Transverse colon (tissue), 4 donors: Measurements from ENCODE around the gene DGCR2. TPM values are rescaled to one million over a fixed set of nuclear protein-coding genes. Genes with fewer than 3 reads are reported as not detected.

Source experiments
- DNase-seq: peaks from one replicate; pipeline ENCODE4 v3.0.0-alpha.2; 2019
- H3K27ac ChIP-seq, 4 donors: fragments of 200-600 bp; sonication (generic); 2 replicates each; pipeline ENCODE4 v1.5.1; 2016 to 2018; ENCODE audit warnings: inconsistent platforms in 4 of 4
- H3K27me3 ChIP-seq: fragments of 200-600 bp; sonication (generic); 2 replicates; pipeline ENCODE4 v1.5.1; 2017; ENCODE audit warnings: inconsistent platforms
- H3K36me3 ChIP-seq, 4 donors: fragments of 200-600 bp; sonication (generic); 2 replicates each; pipeline ENCODE4 v1.5.1; 2017 to 2019; ENCODE audit warnings: inconsistent platforms in 4 of 4
- H3K4me1 ChIP-seq, 4 donors: fragments of 200-600 bp; sonication (generic); 2 replicates each; pipeline ENCODE4 v1.5.1; 2017 to 2020; ENCODE audit warnings: inconsistent platforms in 4 of 4
- H3K4me3 ChIP-seq, 4 donors: fragments of 200-600 bp; sonication (generic); 1 replicate in 1 of 4; 2 replicates in 3 of 4; pipeline versions ENCODE4 v1.5.1 to v1.6.1; 2017 to 2019; ENCODE audit warnings: inconsistent platforms in 4 of 4
- H3K9me3 ChIP-seq, 2 donors: fragments of 200-600 bp; sonication (generic); 2 replicates each; pipeline ENCODE4 v1.5.1; 2017 to 2019; ENCODE audit warnings: inconsistent platforms in 2 of 2
- EP300 ChIP-seq: sonication (generic); formaldehyde crosslinking; IDR thresholded peaks from one replicate; pipeline ENCODE4 v1.6.1; 2017; ENCODE audit warnings: antibody characterized with exemption, low read depth
- POLR2A ChIP-seq: fragments of 450-650 bp; IDR thresholded peaks from one replicate; pipeline ENCODE4 v1.6.1; 2016; ENCODE audit warnings: antibody characterized with exemption, mild to moderate bottlenecking, moderate library complexity
- POLR2AphosphoS5 ChIP-seq, 3 donors: sonication (generic); formaldehyde crosslinking; IDR thresholded peaks; one replicate each; pipeline ENCODE4 v1.6.1; 2016; ENCODE audit warnings: antibody characterized with exemption in 3 of 3
- WGBS, 2 donors: methylation state at CpG; one replicate each; pipeline ENCODE4 v1.1.5; 2018; ENCODE audit warnings: low coverage in 1 of 2; 5-methylcytosine and 5-hydroxymethylcytosine counted together
- in situ Hi-C, 4 donors: fragments of 200-750 bp; cut with MboI; loops; one replicate each; pipeline versions ENCODE4 v1.15.0 to v1.15.1; 2017; ENCODE audit warnings: low sequenced_read_pairs in 3 of 4, low pct_ligation_motif_present in 1 of 4, low pct_unique_long_range_greater_than_20kb in 1 of 4
- intact Hi-C: fragments of 100-400 bp; cut with DNase I; formaldehyde crosslinking; loops from one replicate; pipeline ENCODE4 v1.15.1; 2023; ENCODE audit warnings: low total_unique reads
- total RNA-seq, 4 donors: library from RNA; depleted of rRNA; stranded (reverse); fragments of >200 nt; gene quantifications; one replicate each; pipeline ENCODE4 v1.1.0, GENCODE V29; 2016
- TF ChIP-seq, protein P1 (sequence below), 5 experiments: fragments of 200-600 bp in 3 of 5; fragments of 450-650 bp in 2 of 5; sonication (generic) in 3 of 5; IDR thresholded peaks; 1 replicate in 2 of 5; 2 replicates in 3 of 5; pipeline ENCODE4 v1.5.1; 2016 to 2017; ENCODE audit warnings: antibody characterized with exemption in 5 of 5, inconsistent platforms in 3 of 5, mild to moderate bottlenecking in 2 of 5, moderate library complexity in 1 of 5

The DGCR2 gene
- total RNA-seq, 4 donors from 2014 or later, result 71.6 to 106 (median 94.3) TPM

DNA sequence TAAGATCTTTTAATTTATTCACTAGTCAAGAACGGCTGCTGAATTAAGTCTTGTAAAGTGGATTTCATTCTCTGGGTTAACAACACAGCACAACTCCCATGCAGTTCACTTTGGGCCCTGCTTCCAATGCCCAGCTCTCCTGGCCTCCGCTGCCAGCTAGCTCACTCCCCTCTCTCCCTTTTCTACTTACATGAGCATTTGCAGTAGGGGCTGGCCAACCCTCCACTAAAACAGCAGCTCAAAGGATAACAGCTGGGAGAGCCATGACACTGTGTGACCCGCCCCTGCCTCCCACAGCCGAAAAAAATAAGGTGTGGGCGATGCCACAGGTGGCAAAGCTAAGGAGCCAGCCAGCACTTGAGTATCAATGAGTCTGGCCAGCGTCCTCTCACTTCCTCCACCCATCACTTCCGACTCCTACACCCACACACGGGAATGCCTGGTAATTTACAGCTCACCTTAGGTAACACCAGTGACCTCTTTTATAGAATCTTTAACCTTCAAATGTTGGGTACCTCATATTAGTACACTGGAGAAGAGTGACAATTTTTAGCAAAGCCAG lies 56.8 kb downstream of the DGCR2 start:
- peaks cover 0 to 48% (median 17%) of the 10 kb centered on the region in 4 donors for H3K36me3 ChIP-seq

DNA sequence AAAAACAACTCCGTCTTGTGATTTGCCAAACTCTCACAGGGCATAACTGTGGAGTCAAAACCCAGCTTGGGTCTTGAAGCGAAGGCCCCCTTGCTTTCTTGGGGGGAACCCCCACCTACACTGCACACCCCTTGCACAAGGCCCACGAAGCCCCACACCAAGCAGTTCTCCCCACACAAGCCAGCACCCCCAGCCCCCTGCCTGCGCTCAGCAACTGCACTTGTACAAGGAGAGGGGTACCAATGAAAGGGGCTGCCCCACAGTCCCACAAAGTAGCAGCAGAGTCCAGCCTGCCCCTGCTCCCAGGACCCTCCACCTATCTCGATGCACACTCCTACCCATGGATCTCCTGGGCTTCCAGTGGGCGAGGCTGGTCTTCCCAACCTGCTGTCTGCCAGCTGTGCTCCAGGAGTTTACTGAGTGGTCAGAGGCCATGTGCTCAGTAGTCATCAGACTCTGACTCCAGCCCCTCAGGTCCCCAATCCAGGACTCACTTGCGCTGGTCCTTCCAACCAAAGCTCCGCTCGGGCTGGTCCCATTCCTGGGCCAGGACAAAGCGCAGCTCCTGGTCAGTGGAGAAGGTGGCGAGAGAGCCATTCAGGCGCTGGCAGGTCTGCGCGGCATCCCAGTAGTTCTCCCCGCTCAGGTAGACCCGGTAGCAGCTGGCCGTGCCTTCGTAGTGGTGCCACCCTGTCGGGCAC lies 57.7 kb downstream of the DGCR2 start:
- TF ChIP-seq POLR2A, result no peak
- no peak for TF ChIP-seq EP300
- no peak for TF ChIP-seq POLR2AphosphoS5 (IDR thresholded peaks at IDR 0.05)
- TF ChIP-seq, protein P1, sequence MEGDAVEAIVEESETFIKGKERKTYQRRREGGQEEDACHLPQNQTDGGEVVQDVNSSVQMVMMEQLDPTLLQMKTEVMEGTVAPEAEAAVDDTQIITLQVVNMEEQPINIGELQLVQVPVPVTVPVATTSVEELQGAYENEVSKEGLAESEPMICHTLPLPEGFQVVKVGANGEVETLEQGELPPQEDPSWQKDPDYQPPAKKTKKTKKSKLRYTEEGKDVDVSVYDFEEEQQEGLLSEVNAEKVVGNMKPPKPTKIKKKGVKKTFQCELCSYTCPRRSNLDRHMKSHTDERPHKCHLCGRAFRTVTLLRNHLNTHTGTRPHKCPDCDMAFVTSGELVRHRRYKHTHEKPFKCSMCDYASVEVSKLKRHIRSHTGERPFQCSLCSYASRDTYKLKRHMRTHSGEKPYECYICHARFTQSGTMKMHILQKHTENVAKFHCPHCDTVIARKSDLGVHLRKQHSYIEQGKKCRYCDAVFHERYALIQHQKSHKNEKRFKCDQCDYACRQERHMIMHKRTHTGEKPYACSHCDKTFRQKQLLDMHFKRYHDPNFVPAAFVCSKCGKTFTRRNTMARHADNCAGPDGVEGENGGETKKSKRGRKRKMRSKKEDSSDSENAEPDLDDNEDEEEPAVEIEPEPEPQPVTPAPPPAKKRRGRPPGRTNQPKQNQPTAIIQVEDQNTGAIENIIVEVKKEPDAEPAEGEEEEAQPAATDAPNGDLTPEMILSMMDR (IDR thresholded peaks at IDR 0.05), result no peak
- H3K36me3 ChIP-seq, result peaks cover 0 to 42% (median 20%) of the 10 kb centered on the region in 4 donors

More for the DNA sequence above, 56.8 kb downstream of the DGCR2 start:
- 84 to 100% methylated on average over 3 to 8 of the region's 8 CpGs for WGBS, 2 donors
- Histone ChIP-seq H3K27me3 (no peaks in the 10 kb centered on the region), H3K4me3 (no peak overlapping the region), H3K9me3 (no peaks in the 10 kb centered on the region), H3K27ac (no peak overlapping the region), H3K4me1 (no peaks in the 10 kb centered on the region)
- in situ Hi-C loops, result no loop called here
- DNase-seq, result no peak
- intact Hi-C loops, result no loop called here
- no peak for TF ChIP-seq POLR2A
- TF ChIP-seq POLR2AphosphoS5 (IDR thresholded peaks at IDR 0.05), result no peak
- no peak for TF ChIP-seq EP300
- TF ChIP-seq, protein P1 (IDR thresholded peaks at IDR 0.05), result no peak

DNA sequence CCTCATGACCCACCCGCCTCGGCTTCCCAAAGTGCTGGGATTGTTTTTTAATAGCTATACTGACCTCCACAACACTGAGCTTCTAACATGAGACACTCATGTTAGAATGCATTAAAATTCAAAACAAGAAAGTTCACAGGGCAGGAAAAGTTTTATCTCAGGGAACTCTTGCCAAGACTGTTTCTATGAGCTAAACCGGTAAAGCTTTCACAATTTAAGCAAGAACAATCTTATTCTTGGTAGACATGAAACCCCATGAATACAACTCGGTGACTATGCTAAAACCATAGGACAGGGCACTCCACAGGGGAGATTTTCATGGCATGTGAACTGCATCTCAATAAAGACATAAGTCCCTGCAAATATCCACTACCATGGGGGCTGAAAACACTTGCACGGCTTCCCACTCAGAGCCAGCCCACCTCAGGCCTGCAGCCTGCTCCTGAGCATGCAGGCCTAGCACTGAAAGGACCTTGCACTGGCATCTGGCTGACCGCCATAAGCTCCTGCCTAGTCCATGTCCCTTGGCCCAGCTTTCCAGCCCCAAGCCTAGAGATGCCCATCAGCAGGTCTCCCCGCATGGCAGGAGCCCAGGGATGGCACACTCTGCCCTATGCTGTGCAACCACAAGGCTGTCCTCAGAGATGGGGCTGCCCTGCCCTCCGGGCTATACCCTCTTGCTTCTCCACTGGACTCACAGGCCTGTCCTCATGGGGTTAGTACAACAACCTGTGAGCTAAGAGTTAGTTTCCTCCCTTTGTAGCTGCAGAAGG lies 58.4 kb downstream of the DGCR2 start:
- Histone ChIP-seq H3K9me3 (no peaks in the 10 kb centered on the region), H3K27ac (no peak overlapping the region), H3K36me3 (peaks cover 0 to 42% (median 20%) of the 10 kb centered on the region in 4 donors), H3K4me3 (no peak overlapping the region), H3K4me1 (no peaks in the 10 kb centered on the region), H3K27me3 (no peaks in the 10 kb centered on the region)
- TF ChIP-seq POLR2A, result no peak
- TF ChIP-seq, protein P1 (IDR thresholded peaks at IDR 0.05), result no peak
- TF ChIP-seq POLR2AphosphoS5 (IDR thresholded peaks at IDR 0.05), result no peak
- no peak for TF ChIP-seq EP300
- 92 to 100% methylated on average over 1 to 8 of the region's 8 CpGs for WGBS, 2 donors
- in situ Hi-C loops (no loop called here), intact Hi-C loops (no loop called here)
- no peak for DNase-seq

More for the DNA sequence above, 57.7 kb downstream of the DGCR2 start:
- Histone ChIP-seq H3K4me3 (no peak overlapping the region), H3K27ac (no peak overlapping the region), H3K27me3 (no peaks in the 10 kb centered on the region), H3K4me1 (no peaks in the 10 kb centered on the region), H3K9me3 (no peaks in the 10 kb centered on the region)
- intact Hi-C loops, result no loop called here
- in situ Hi-C loops, result no loop called here
- DNase-seq, result no peak
- WGBS, 2 donors, result 98% methylated on average over 19 of the region's 19 CpGs; no CpG with 5 or more reads in 1 of the 2 donors

DNA sequence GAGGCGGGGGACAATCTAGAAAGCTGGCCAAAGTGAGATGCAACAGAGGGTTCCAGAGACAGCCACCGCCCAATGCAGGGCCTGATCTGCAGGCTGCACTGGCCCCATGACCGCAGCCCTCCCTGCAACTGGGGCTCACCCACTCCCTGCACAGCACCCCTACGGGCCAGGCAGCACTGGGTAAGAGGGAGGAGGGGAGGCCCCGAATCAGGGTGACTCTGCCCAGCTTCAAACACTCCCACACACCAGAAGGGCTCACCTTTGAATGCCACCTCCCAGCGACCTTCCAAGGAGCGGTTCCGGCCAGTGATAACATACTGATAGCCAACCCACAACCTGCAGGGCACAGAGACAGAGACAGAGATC lies 59.3 kb downstream of the DGCR2 start:
- no peak for DNase-seq
- H3K36me3 ChIP-seq, result peaks cover 0 to 39% (median 20%) of the 10 kb centered on the region in 4 donors
- WGBS, 2 donors, result 91% methylated on average over 7 of the region's 8 CpGs; no CpG with 5 or more reads in 1 of the 2 donors
- H3K4me3 ChIP-seq, result no peak overlapping the region
- in situ Hi-C loops, result no loop called here
- intact Hi-C loops, result no loop called here
- no peaks in the 10 kb centered on the region for H3K4me1 ChIP-seq
- TF ChIP-seq POLR2AphosphoS5 (IDR thresholded peaks at IDR 0.05) (no peak), POLR2A (no peak), EP300 (no peak)
- TF ChIP-seq, protein P1 (IDR thresholded peaks at IDR 0.05), result no peak
- H3K27me3 ChIP-seq, result no peaks in the 10 kb centered on the region
- H3K27ac ChIP-seq, result no peak overlapping the region
- no peaks in the 10 kb centered on the region for H3K9me3 ChIP-seq
